AG09309 (cell line): ENCODE results near the gene PODXL2.

Source experiments
- DNase-seq: peaks from one replicate; pipeline ENCODE4 v3.0.0-alpha.2; 2010; ENCODE audit warnings: low read depth
- H3K4me3 ChIP-seq: 2 replicates; pipeline ENCODE4 v1.5.1; 2011; ENCODE audit warnings: mild to moderate bottlenecking, low read depth, low read length, moderate library complexity; ENCODE audit not compliant: control insufficient read depth
- CTCF ChIP-seq: IDR thresholded peaks from 2 replicates; pipeline ENCODE4 v1.5.1; 2011; ENCODE audit warnings: mild to moderate bottlenecking, low read depth, low read length, inconsistent platforms; ENCODE audit not compliant: insufficient read depth, control insufficient read depth; ENCODE audit errors: missing control alignments

Gene PODXL2

DNA sequence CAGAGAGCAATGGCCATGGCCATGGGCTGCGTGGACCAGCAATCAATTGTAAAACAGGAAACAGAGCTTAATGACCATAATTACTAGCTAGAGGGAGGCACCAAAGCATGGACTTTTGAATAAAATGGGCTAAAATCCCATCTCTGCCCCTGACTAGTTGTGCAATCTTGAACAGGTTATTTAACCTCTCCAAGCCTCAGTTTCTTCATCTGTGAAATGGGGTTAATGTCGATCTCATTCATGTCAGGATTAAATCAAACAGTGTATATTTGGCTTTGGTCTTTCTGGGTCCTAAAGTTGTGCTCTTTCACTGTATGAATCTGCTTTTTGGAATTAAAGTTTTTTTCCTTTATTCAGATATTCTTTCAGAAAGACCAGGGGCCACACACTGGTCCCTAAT lies 79.9 kb downstream of the PODXL2 start:
- TF ChIP-seq CTCF = no peak
- no peak for DNase-seq
- H3K4me3 ChIP-seq = no peak overlapping the region

DNA sequence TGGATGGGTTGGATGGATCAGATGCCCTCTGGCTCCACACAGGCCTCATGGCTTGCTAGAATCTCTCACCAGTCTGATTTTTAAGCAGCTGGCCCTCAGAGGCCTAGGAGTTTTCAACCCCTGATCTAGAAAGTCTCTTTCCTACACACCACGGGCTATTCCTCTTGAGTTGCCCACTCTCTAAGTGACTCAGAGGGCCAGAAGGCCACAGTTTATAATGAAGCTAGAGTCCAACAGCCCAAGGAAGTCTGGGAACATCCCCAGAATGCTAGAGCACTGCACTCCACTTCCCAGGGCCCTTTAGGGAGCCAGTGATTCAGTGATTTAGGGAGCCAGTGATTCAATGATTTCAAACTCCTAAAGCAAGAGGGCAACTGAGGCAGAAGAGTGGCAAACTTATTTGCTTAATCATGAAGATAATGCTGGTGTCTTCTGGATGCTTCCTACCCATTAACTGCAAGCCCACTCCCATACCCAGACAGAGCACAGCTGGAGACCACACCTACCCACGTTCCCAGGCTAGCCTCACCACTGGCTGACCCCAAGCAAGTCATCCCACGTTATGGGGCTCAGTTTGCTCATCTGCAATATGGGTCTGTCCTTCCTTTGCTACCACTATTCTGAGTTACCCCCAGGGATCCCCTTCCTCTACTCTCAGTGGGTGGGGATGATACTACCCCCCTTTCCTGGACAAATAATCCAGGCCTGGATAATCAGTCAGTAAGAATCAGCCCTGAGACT lies 80.5 kb downstream of the PODXL2 start:
- H3K4me3 ChIP-seq = no peak overlapping the region
- TF ChIP-seq CTCF = no peak
- no peak for DNase-seq

GRCh38 chr3:127710155-127710941 lies 81.4 kb downstream of the PODXL2 start:
- no peak for TF ChIP-seq CTCF
- H3K4me3 ChIP-seq = no peak overlapping the region
- no peak for DNase-seq

DNA sequence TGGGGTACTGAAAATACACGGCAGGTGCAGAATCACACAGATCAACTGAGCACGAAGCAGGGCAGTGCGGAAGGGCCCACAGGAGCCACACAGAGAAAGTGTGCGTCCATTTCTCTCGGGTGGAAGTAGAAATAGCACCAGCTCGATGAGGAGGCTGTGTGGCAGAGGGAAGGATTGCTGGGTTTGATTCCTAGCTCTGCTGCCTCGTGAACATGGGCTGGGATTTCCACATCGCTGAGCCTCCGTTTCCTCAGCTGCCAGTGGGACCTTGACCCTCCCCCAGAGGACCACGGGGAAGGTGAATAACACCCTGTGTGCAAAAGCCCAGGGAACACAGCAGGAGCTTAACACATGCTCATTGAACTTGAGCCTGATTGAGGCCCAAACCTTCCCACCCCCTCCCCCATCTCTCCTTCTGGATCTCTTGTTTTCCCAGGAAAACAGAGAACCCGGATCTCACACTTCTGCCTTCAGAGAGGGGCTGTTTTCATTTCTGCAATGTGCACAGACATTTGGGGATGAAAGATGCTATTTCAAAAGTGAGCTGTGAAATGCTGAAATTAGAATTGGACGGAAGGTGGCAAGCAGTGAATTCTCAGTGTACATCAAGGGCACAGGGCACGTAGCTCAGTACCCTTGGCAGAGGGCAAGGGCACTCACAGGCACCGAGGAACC lies 82.2 kb downstream of the PODXL2 start:
- no peak for DNase-seq
- no peak overlapping the region for H3K4me3 ChIP-seq
- TF ChIP-seq CTCF = no peak

GRCh38 chr3:127711896-127712295 lies 82.9 kb downstream of the PODXL2 start:
- no peak overlapping the region for H3K4me3 ChIP-seq
- DNase-seq = no peak
- TF ChIP-seq CTCF = no peak

DNA sequence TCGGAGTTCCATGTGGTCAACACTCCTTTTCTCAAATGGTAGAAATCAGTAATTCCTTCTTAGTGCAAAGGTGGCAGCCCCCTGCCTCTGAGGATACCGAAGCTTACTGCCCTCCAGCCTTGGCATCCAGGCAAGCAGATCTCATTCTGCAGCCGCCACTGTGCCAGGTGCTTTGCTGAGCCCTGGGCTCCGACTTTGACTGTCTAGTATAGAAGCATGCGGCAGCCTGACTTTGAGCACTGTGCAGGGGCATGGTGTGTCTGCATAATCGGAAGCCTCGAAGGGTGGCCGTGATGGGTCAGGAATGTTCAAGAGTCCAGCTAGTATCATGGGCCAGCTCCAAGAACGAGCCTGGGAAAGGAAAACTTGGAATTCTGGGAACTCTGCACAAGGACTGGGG lies 83.5 kb downstream of the PODXL2 start:
- no peak for DNase-seq
- no peak overlapping the region for H3K4me3 ChIP-seq
- TF ChIP-seq CTCF = no peak
